RPMI8226 (cell line): ENCODE results near the gene PARVB.

Experiments
- DNase-seq: peaks from one replicate; pipeline ENCODE4 v3.0.0-alpha.2; 2015

Gene PARVB

DNA sequence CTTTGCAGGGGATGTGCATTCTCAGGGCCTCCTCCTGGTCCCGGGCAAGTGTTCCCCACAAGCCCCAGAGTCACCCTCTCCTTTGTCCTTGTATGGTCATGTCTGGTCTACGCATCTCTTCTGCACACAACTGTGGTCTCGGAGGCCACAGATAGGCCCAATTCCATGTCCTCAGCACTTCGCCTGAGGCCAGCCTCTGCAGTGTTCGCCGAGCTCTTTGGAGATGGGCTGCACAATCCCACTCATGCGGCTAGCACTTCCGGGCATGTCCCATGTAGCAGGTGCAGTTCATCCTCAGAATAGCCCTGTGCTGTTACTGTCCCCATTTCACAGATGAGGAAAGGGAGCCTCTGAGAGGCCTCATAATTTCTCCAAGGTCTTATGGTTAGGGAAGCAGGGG is 164.2 kb downstream of the PARVB start:
- DNase-seq = no peak

DNA sequence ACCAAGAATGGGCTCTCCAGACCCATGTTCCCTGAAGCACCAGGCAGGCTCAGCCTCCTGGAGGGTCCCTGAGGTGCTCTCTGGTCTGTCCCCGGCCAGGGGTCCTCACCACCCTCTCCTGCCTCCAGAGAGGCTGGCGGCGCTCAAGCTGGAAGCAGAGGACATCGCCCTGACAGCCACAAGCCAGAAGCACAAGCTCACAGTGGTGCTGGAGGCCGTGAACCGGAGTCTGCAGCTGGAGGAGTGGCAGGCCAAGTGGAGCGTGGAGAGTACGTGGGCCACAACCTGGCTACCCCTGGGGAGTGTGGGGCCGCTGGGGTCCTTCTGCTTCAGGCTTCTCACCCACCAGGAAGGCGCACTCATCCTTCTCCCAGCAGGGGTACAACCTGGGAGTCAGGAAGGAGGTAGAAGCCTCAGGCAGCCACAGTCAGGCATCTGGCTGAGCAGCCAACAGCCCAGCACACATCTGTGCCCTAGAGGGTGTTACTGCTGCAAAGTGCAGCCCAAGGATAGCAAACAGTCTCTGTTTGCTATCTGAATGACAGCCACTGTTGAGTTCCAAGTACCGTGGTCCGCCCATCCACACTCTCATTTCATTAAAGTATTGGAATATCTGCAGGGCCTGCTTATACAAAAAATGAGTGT is 165.0 kb downstream of the PARVB start:
- no peak for DNase-seq

GRCh38 chr22:44190381-44190976 is 166.4 kb downstream of the PARVB start:
- no peak for DNase-seq

DNA sequence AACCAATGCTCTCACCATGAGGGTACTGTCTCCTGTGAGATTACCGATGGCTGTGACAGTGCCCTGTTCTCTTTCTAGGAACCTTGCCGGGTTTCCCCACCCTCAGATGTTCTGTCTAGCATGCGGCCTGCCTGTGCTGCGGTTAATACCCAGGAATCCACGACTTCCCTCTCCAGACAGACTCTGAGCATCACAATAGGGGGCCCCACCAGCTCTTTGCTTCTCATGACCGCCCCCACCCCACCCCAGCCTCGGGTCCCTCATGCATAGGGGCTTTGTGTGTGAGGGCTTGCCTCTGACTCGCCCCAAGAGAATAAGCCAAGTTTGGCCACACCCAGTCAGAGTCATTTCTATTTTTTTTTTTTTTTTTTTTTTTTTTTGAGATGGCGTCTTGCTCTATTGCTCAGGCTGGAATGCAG is 166.9 kb downstream of the PARVB start:
- DNase-seq = no peak

GRCh38 chr22:44192098-44192815 is 168.2 kb downstream of the PARVB start:
- peak; percentile 90 for DNase-seq

- DNase-seq = peak; percentile 77
Measured at GRCh38 chr22:44192816-44193534, 168.9 kb downstream of the PARVB start.

GRCh38 chr22:44193535-44193891 is 169.4 kb downstream of the PARVB start:
- peak; percentile 87 for DNase-seq

GRCh38 chr22:44194569-44194968 is 170.5 kb downstream of the PARVB start:
- DNase-seq = no peak

DNA sequence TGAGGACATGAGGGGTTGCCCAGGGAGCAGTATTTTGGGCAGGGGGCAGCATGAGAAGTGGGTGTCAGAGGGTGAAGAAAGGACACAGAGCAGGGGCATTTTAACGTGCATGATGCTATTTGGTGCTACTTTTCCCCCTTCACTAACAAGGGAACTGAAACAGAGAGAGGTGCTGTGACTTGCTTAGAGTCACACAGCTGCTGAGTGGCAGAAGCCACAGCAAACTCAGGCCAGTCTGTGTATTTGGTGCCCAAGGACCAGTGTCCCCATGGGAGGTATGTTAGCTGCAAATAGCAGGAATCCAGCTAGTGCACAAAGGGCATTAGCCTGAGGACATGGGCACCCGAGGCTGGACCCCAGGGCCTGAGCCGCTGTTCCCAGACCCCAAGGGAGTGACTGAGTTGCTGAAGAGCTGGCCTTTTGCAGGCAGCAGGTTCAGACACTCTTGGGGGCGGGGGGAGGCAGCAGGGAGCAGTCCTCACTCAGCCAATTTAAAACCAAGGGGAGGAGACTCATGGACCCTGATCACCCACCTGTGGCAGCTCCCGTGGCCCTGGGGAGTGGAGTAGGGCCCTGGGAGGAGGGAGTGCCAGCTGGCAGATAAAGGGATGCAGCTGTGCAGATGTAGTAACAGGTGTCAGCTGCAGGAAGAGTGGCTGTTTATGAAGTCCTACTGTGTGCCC is 171.2 kb downstream of the PARVB start:
- DNase-seq = peak; percentile 86

GRCh38 chr22:44196241-44196640 is 172.1 kb downstream of the PARVB start:
- no peak for DNase-seq

GRCh38 chr22:44196731-44197131 is 172.6 kb downstream of the PARVB start:
- no peak for DNase-seq

DNA sequence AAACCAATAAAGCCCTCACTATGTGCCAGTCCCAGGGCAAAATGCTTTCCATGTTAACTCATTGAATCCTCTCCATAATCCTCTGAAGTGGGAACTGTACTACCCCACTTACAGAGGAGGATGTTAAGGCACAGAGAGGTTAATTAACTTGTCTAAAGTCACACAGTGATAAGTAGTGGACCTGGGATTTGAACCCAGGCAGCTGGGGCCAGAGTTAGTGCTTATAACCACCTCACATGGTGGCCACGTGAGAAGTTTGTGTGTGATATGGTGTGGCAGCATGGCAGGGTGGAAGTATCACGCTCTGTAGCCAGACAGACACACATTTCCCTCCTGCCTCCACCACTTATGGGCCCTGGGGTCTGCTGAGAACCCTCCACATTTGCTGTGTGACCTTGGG is 173.2 kb downstream of the PARVB start:
- no peak for DNase-seq

- DNase-seq = no peak
Measured at GRCh38 chr22:44199164-44199563, 175.1 kb downstream of the PARVB start.

- no peak for DNase-seq
Measured at GRCh38 chr22:44199866-44200265, 175.8 kb downstream of the PARVB start.

GRCh38 chr22:44200451-44200850 is 176.3 kb downstream of the PARVB start:
- DNase-seq = no peak

- no peak for DNase-seq
Measured at GRCh38 chr22:44200855-44201550, 176.9 kb downstream of the PARVB start.

- DNase-seq = no peak
Measured at GRCh38 chr22:44201665-44202064, 177.6 kb downstream of the PARVB start.

- no peak for DNase-seq
Measured at GRCh38 chr22:44202261-44202789, 178.2 kb downstream of the PARVB start.

- DNase-seq = no peak
Measured at GRCh38 chr22:44203203-44203602, 179.1 kb downstream of the PARVB start.

GRCh38 chr22:44204739-44205515 is 180.8 kb downstream of the PARVB start:
- DNase-seq = no peak
